Transverse colon (tissue), 4 donors: ENCODE results near the gene RAB20. TPM values are rescaled to one million over a fixed set of nuclear protein-coding genes. Genes with fewer than 3 reads are reported as not detected.
A peak's percentile ranks its signal among the peaks of the same experiment; 100 is the strongest.

Experiments
- DNase-seq: peaks from one replicate; pipeline ENCODE4 v3.0.0-alpha.2; 2019
- H3K27ac ChIP-seq, 4 donors: fragments of 200-600 bp; sonication (generic); 2 replicates each; pipeline ENCODE4 v1.5.1; 2016 to 2018; ENCODE audit warnings: inconsistent platforms in 4 of 4
- H3K27me3 ChIP-seq: fragments of 200-600 bp; sonication (generic); 2 replicates; pipeline ENCODE4 v1.5.1; 2017; ENCODE audit warnings: inconsistent platforms
- H3K36me3 ChIP-seq, 4 donors: fragments of 200-600 bp; sonication (generic); 2 replicates each; pipeline ENCODE4 v1.5.1; 2017 to 2019; ENCODE audit warnings: inconsistent platforms in 4 of 4
- H3K4me1 ChIP-seq, 4 donors: fragments of 200-600 bp; sonication (generic); 2 replicates each; pipeline ENCODE4 v1.5.1; 2017 to 2020; ENCODE audit warnings: inconsistent platforms in 4 of 4
- H3K4me3 ChIP-seq, 4 donors: fragments of 200-600 bp; sonication (generic); 1 replicate in 1 of 4; 2 replicates in 3 of 4; pipeline versions ENCODE4 v1.5.1 to v1.6.1; 2017 to 2019; ENCODE audit warnings: inconsistent platforms in 4 of 4
- H3K9me3 ChIP-seq, 2 donors: fragments of 200-600 bp; sonication (generic); 2 replicates each; pipeline ENCODE4 v1.5.1; 2017 to 2019; ENCODE audit warnings: inconsistent platforms in 2 of 2
- CTCF ChIP-seq, 5 experiments: fragments of 200-600 bp in 3 of 5; fragments of 450-650 bp in 2 of 5; sonication (generic) in 3 of 5; IDR thresholded peaks; 1 replicate in 2 of 5; 2 replicates in 3 of 5; pipeline ENCODE4 v1.5.1; 2016 to 2017; ENCODE audit warnings: antibody characterized with exemption in 5 of 5, inconsistent platforms in 3 of 5, mild to moderate bottlenecking in 2 of 5, moderate library complexity in 1 of 5
- EP300 ChIP-seq: sonication (generic); formaldehyde crosslinking; IDR thresholded peaks from one replicate; pipeline ENCODE4 v1.6.1; 2017; ENCODE audit warnings: antibody characterized with exemption, low read depth
- POLR2A ChIP-seq: fragments of 450-650 bp; IDR thresholded peaks from one replicate; pipeline ENCODE4 v1.6.1; 2016; ENCODE audit warnings: antibody characterized with exemption, mild to moderate bottlenecking, moderate library complexity
- POLR2AphosphoS5 ChIP-seq, 3 donors: sonication (generic); formaldehyde crosslinking; IDR thresholded peaks; one replicate each; pipeline ENCODE4 v1.6.1; 2016; ENCODE audit warnings: antibody characterized with exemption in 3 of 3
- WGBS, 2 donors: methylation state at CpG; one replicate each; pipeline ENCODE4 v1.1.5; 2018; ENCODE audit warnings: low coverage in 1 of 2; 5-methylcytosine and 5-hydroxymethylcytosine counted together
- in situ Hi-C, 4 donors: fragments of 200-750 bp; cut with MboI; loops; one replicate each; pipeline versions ENCODE4 v1.15.0 to v1.15.1; 2017; ENCODE audit warnings: low sequenced_read_pairs in 3 of 4, low pct_ligation_motif_present in 1 of 4, low pct_unique_long_range_greater_than_20kb in 1 of 4
- intact Hi-C: fragments of 100-400 bp; cut with DNase I; formaldehyde crosslinking; loops from one replicate; pipeline ENCODE4 v1.15.1; 2023; ENCODE audit warnings: low total_unique reads
- total RNA-seq, 4 donors: library from RNA; depleted of rRNA; stranded (reverse); fragments of >200 nt; gene quantifications; one replicate each; pipeline ENCODE4 v1.1.0, GENCODE V29; 2016

Gene RAB20
- total RNA-seq, 4 donors from 2014 or later, result 12.5 to 66.2 (median 54.1) TPM

GRCh38 chr13:110559986-110560385, 1.5 kb downstream of the RAB20 start:
- no peak for TF ChIP-seq POLR2AphosphoS5 (IDR thresholded peaks at IDR 0.05)
- no peak for TF ChIP-seq CTCF (IDR thresholded peaks at IDR 0.05)
- no peak for TF ChIP-seq POLR2A
- TF ChIP-seq EP300, result no peak
- Histone ChIP-seq H3K4me3 (peak overlapping the region in 3 of 4 donors; percentile 72 to 75 (median 74)), H3K27me3 (no peaks in the 10 kb centered on the region), H3K9me3 (no peaks in the 10 kb centered on the region), H3K4me1 (peaks cover 0 to 51% (median 39%) of the 10 kb centered on the region in 4 donors), H3K36me3 (no peaks in the 10 kb centered on the region), H3K27ac (peak overlapping the region; percentile 93 to 98 (median 96))
- no peak for DNase-seq
- WGBS, 2 donors, result 29 to 59% methylated on average over 6 of the region's 6 CpGs
- intact Hi-C loops, result loop anchor here (5.0 kb wide), 1 partner anchor 57 kb away; the partner anchor contains the start of gene NAXD
- in situ Hi-C loops, result no loop called here

GRCh38 chr13:110559429-110559943, 2.0 kb downstream of the RAB20 start:
- in situ Hi-C loops (no loop called here), intact Hi-C loops (no loop called here)
- Histone ChIP-seq H3K9me3 (no peaks in the 10 kb centered on the region), H3K27me3 (no peaks in the 10 kb centered on the region), H3K36me3 (no peaks in the 10 kb centered on the region), H3K4me1 (peaks cover 0 to 56% (median 36%) of the 10 kb centered on the region in 4 donors), H3K4me3 (peak overlapping the region; percentile 10 to 75 (median 73)), H3K27ac (peak overlapping the region; percentile 93 to 98 (median 96))
- TF ChIP-seq POLR2AphosphoS5 (IDR thresholded peaks at IDR 0.05) (peak; percentile 53 to 80 (median 62)), CTCF (IDR thresholded peaks at IDR 0.05) (no peak), POLR2A (peak; percentile 45)
- peak; percentile 83 for DNase-seq
- 32 to 49% methylated on average over 3 to 13 of the region's 15 CpGs for WGBS, 2 donors

GRCh38 chr13:110557610-110558305, 3.8 kb downstream of the RAB20 start:
- no peak overlapping the region for H3K4me3 ChIP-seq
- no peaks in the 10 kb centered on the region for H3K27me3 ChIP-seq
- no peaks in the 10 kb centered on the region for H3K9me3 ChIP-seq
- DNase-seq, result no peak
- H3K4me1 ChIP-seq, result peaks cover 0 to 52% (median 32%) of the 10 kb centered on the region in 4 donors
- H3K27ac ChIP-seq, result peak overlapping the region in 2 of 4 donors; percentile 37 to 72
- no peak for TF ChIP-seq CTCF (IDR thresholded peaks at IDR 0.05)
- TF ChIP-seq EP300, result no peak
- no peak for TF ChIP-seq POLR2A
- TF ChIP-seq POLR2AphosphoS5 (IDR thresholded peaks at IDR 0.05), result no peak
- in situ Hi-C loops, result no loop called here
- intact Hi-C loops, result no loop called here
- H3K36me3 ChIP-seq, result no peaks in the 10 kb centered on the region
- WGBS, 2 donors, result 89 to 90% methylated on average over 5 to 23 of the region's 23 CpGs

GRCh38 chr13:110557082-110557481, 4.4 kb downstream of the RAB20 start:
- no peaks in the 10 kb centered on the region for H3K9me3 ChIP-seq
- intact Hi-C loops (no loop called here), in situ Hi-C loops (no loop called here)
- H3K4me1 ChIP-seq, result peaks cover 0 to 48% (median 31%) of the 10 kb centered on the region in 4 donors
- no peak overlapping the region for H3K4me3 ChIP-seq
- 77 to 87% methylated on average over 3 to 5 of the region's 5 CpGs for WGBS, 2 donors
- H3K36me3 ChIP-seq, result no peaks in the 10 kb centered on the region
- TF ChIP-seq CTCF (IDR thresholded peaks at IDR 0.05) (no peak), POLR2AphosphoS5 (IDR thresholded peaks at IDR 0.05) (no peak), EP300 (no peak), POLR2A (no peak)
- H3K27me3 ChIP-seq, result no peaks in the 10 kb centered on the region
- DNase-seq, result no peak
- peak overlapping the region; percentile 72 to 80 (median 78) for H3K27ac ChIP-seq
